Activated CD8-positive, alpha-beta memory T cell treated with anti-CD3 and anti-CD28 coated beads, Interleukin-2, amount 50 U/mL, for 24 hours (primary cell): Measurements from ENCODE around the gene ARID5B.
"Not testable (repeated sequence)": the region's sequence is repeated elsewhere in the genome, so short reads cannot be mapped to it uniquely, and the experiment has no call there.

Experiments used
- DNase-seq: peaks from one replicate; pipeline ENCODE4 v3.0.0-alpha.2; 2020; ENCODE audit errors: extremely low read depth

The ARID5B gene

GRCh38 chr10:61900829-61901792 is at the start of gene ARID5B:
Gene ARID5B (plus strand): TSS chr10:61901699. CDS start chr10:61901710, 11 bp downstream.
- no peak for DNase-seq

- DNase-seq = no peak
Observed at GRCh38 chr10:61852261-61852660, 49.2 kb upstream of the ARID5B start.

- no peak for DNase-seq
Observed at GRCh38 chr10:61855771-61856170, 45.7 kb upstream of the ARID5B start.

- no peak for DNase-seq
Observed at GRCh38 chr10:61857746-61858145, 43.8 kb upstream of the ARID5B start.

GRCh38 chr10:61859786-61860185 is 41.7 kb upstream of the ARID5B start:
- no peak for DNase-seq

- DNase-seq = no peak
Observed at GRCh38 chr10:61860964-61861758, 40.3 kb upstream of the ARID5B start.

GRCh38 chr10:61863981-61864380 is 37.5 kb upstream of the ARID5B start:
- DNase-seq = no peak

- no peak for DNase-seq
Observed at GRCh38 chr10:61866700-61867368, 34.7 kb upstream of the ARID5B start.

- DNase-seq = not testable (repeated sequence)
Observed at GRCh38 chr10:61867374-61867773, 34.1 kb upstream of the ARID5B start.

- DNase-seq = not testable (repeated sequence)
Observed at GRCh38 chr10:61867817-61868216, 33.7 kb upstream of the ARID5B start.

- no peak for DNase-seq
Observed at GRCh38 chr10:61869041-61869675, 32.3 kb upstream of the ARID5B start.

- no peak for DNase-seq
Observed at GRCh38 chr10:61869774-61870525, 31.5 kb upstream of the ARID5B start.

- DNase-seq = no peak
Observed at GRCh38 chr10:61870526-61870895, 31.0 kb upstream of the ARID5B start.

- DNase-seq = no peak
Observed at GRCh38 chr10:61871487-61871886, 30.0 kb upstream of the ARID5B start.

- DNase-seq = no peak
Observed at GRCh38 chr10:61877887-61878739, 23.4 kb upstream of the ARID5B start.

- no peak for DNase-seq
Observed at GRCh38 chr10:61878740-61879068, 22.8 kb upstream of the ARID5B start.

GRCh38 chr10:61882621-61883370 is 18.7 kb upstream of the ARID5B start:
- no peak for DNase-seq

GRCh38 chr10:61883371-61884025 is 18.0 kb upstream of the ARID5B start:
- DNase-seq = no peak

GRCh38 chr10:61887772-61888171 is 13.7 kb upstream of the ARID5B start:
- no peak for DNase-seq
